Measurements from ENCODE around the gene KCNK10. TPM values are rescaled to one million over a fixed set of nuclear protein-coding genes. Genes with fewer than 3 reads are reported as not detected.

KCNK10 gene
- total RNA-seq, 4 donors from 2014 or later, result 0.40 TPM; not detected in 3

- H3K27ac ChIP-seq, result no peak overlapping the region
- no peak for TF ChIP-seq POLR2AphosphoS5 (IDR thresholded peaks at IDR 0.05)
- TF ChIP-seq EP300 (IDR thresholded peaks at IDR 0.05), result no peak
- no peak for TF ChIP-seq POLR2A (IDR thresholded peaks at IDR 0.05)
- no peaks in the 10 kb centered on the region for H3K9me3 ChIP-seq
- no peaks in the 10 kb centered on the region for H3K36me3 ChIP-seq
- H3K4me3 ChIP-seq, result no peak overlapping the region
- H3K27me3 ChIP-seq, result no peaks in the 10 kb centered on the region
- no peaks in the 10 kb centered on the region for H3K4me1 ChIP-seq
- ATAC-seq, result no peak
Measured at GRCh38 chr14:88289234-88289633, 33.8 kb downstream of the KCNK10 start.

- no peak for ATAC-seq
- H3K4me1 ChIP-seq, result no peaks in the 10 kb centered on the region
- no peaks in the 10 kb centered on the region for H3K27me3 ChIP-seq
- no peak overlapping the region for H3K27ac ChIP-seq
- TF ChIP-seq POLR2A (IDR thresholded peaks at IDR 0.05) (no peak), EP300 (IDR thresholded peaks at IDR 0.05) (no peak), POLR2AphosphoS5 (IDR thresholded peaks at IDR 0.05) (no peak), CTCF (IDR thresholded peaks at IDR 0.05) (no peak)
- 63 to 64% methylated on average over 1 of the region's 1 CpG for WGBS, 2 donors (ENCODE audit: low coverage in 1 of 2)
- no peaks in the 10 kb centered on the region for H3K9me3 ChIP-seq
- H3K4me3 ChIP-seq, result no peak overlapping the region
- no peaks in the 10 kb centered on the region for H3K36me3 ChIP-seq
Measured at GRCh38 chr14:88286309-88286708, 36.8 kb downstream of the KCNK10 start.

GRCh38 chr14:88281447-88281846 lies 41.6 kb downstream of the KCNK10 start:
- Histone ChIP-seq H3K27ac (no peak overlapping the region), H3K4me1 (no peaks in the 10 kb centered on the region), H3K4me3 (no peak overlapping the region), H3K9me3 (no peaks in the 10 kb centered on the region), H3K36me3 (no peaks in the 10 kb centered on the region), H3K27me3 (no peaks in the 10 kb centered on the region)
- WGBS, 2 donors (ENCODE audit: low coverage in 1 of 2), result 78 to 83% methylated on average over 2 to 3 of the region's 3 CpGs
- ATAC-seq, result no peak
- TF ChIP-seq CTCF (IDR thresholded peaks at IDR 0.05) (no peak), POLR2AphosphoS5 (IDR thresholded peaks at IDR 0.05) (no peak), EP300 (IDR thresholded peaks at IDR 0.05) (no peak), POLR2A (IDR thresholded peaks at IDR 0.05) (no peak)

- ATAC-seq, result no peak
- TF ChIP-seq POLR2A (IDR thresholded peaks at IDR 0.05), result no peak
- no peak for TF ChIP-seq CTCF (IDR thresholded peaks at IDR 0.05)
- TF ChIP-seq EP300 (IDR thresholded peaks at IDR 0.05), result no peak
- no peak for TF ChIP-seq POLR2AphosphoS5 (IDR thresholded peaks at IDR 0.05)
- 51 to 56% methylated on average over 3 of the region's 3 CpGs for WGBS, 2 donors (ENCODE audit: low coverage in 1 of 2)
- H3K9me3 ChIP-seq, result no peaks in the 10 kb centered on the region
- H3K36me3 ChIP-seq, result no peaks in the 10 kb centered on the region
- H3K27me3 ChIP-seq, result peaks cover 5% of the 10 kb centered on the region
- no peak overlapping the region for H3K4me3 ChIP-seq
- no peaks in the 10 kb centered on the region for H3K4me1 ChIP-seq
- no peak overlapping the region for H3K27ac ChIP-seq
Measured at GRCh38 chr14:88276923-88277596, 46.0 kb downstream of the KCNK10 start.

- Histone ChIP-seq H3K36me3 (no peaks in the 10 kb centered on the region), H3K4me3 (no peak overlapping the region), H3K27ac (no peak overlapping the region), H3K27me3 (peaks cover 5% of the 10 kb centered on the region), H3K4me1 (no peaks in the 10 kb centered on the region), H3K9me3 (no peaks in the 10 kb centered on the region)
- ATAC-seq, result no peak
- 72 to 81% methylated on average over 9 to 10 of the region's 10 CpGs for WGBS, 2 donors (ENCODE audit: low coverage in 1 of 2)
- no peak for TF ChIP-seq POLR2AphosphoS5 (IDR thresholded peaks at IDR 0.05)
- no peak for TF ChIP-seq EP300 (IDR thresholded peaks at IDR 0.05)
- no peak for TF ChIP-seq CTCF (IDR thresholded peaks at IDR 0.05)
- no peak for TF ChIP-seq POLR2A (IDR thresholded peaks at IDR 0.05)
Measured at GRCh38 chr14:88272390-88273269, 50.4 kb downstream of the KCNK10 start.

Measured in gastroesophageal sphincter (tissue), 4 donors.